Prostate gland (tissue), 2 donors: ENCODE results near the gene NAA38.

Experiments used
- CTCF ChIP-seq, 4 experiments: fragments of 200-600 bp in 2 of 4; fragments of 450-650 bp in 2 of 4; sonication (generic) in 2 of 4; IDR thresholded peaks; 1 replicate in 3 of 4; 2 replicates in 1 of 4; pipeline ENCODE4 v1.5.1; 2016 to 2019; ENCODE audit warnings: antibody characterized with exemption in 4 of 4, mild to moderate bottlenecking in 2 of 4, moderate library complexity in 2 of 4
- POLR2A ChIP-seq: fragments of 450-650 bp; IDR thresholded peaks from one replicate; pipeline ENCODE4 v1.6.1; 2016; ENCODE audit warnings: antibody characterized with exemption, mild to moderate bottlenecking
- POLR2AphosphoS5 ChIP-seq: sonication (generic); formaldehyde crosslinking; IDR thresholded peaks from one replicate; pipeline ENCODE4 v1.6.1; 2017; ENCODE audit warnings: antibody characterized with exemption

GRCh38 chr17:7833795-7834541, 23.4 kb downstream of the NAA38 start, which contains the start of gene KDM6B:
- TF ChIP-seq POLR2A: peak; percentile 51
- TF ChIP-seq CTCF (IDR thresholded peaks at IDR 0.05): peak in 3 of 4 experiments; percentile 16 to 35 (median 28)
- TF ChIP-seq POLR2AphosphoS5: peak; percentile 82
